ENCODE measurements around the gene TCEAL7.
A peak's percentile ranks its signal among the peaks of the same experiment; 100 is the strongest.
"Not testable (repeated sequence)": the region's sequence is repeated elsewhere in the genome, so short reads cannot be mapped to it uniquely, and the experiment has no call there.

TCEAL7 gene, protein sequence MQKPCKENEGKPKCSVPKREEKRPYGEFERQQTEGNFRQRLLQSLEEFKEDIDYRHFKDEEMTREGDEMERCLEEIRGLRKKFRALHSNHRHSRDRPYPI

DNA sequence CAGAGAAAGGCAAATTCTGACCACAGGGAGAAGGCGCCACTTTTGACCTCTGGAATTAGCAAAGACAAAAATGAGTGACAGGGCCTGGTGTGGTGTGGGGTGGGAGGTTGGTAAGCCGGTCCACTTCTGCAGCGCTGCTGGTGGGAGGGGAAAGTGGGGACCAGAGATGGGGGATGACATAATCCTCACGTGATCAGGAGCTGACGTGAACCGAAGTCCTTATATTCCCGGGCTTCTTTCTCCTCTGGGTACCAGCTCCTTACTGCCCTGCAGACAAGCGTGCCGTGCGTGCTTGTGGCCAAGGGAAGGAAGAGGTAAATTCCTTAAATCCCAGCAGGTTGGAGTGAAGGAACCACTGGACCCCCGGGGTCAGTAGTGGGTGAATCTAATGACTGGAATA is at the start of gene TCEAL7:
TSS of gene TCEAL7 (plus strand) at position 249 of the 400 bp plus-strand sequence. CDS start 1,165 bp downstream, outside the sequence.
- H3K36me3 Mint-ChIP-seq (ENCODE audit: insufficient read depth): no peaks in the 10 kb centered on the region
- no peaks in the 10 kb centered on the region for H3K9me3 Mint-ChIP-seq
- ATAC-seq (replicated peaks; ENCODE audit: extremely low read depth, poor library complexity, severe bottlenecking) (no peak), DNase-seq (ENCODE audit: low spot score in 2 of 2) (no peak)
- no peak within 1 kb of the TSS for H3K4me3 Mint-ChIP-seq
- H3K27me3 Mint-ChIP-seq: peaks cover 48% of the 10 kb centered on the region
- no peaks in the 10 kb centered on the region for H3K4me1 Mint-ChIP-seq
- no peak within 1 kb of the TSS for H3K27ac Mint-ChIP-seq (ENCODE audit: low read depth)

DNA sequence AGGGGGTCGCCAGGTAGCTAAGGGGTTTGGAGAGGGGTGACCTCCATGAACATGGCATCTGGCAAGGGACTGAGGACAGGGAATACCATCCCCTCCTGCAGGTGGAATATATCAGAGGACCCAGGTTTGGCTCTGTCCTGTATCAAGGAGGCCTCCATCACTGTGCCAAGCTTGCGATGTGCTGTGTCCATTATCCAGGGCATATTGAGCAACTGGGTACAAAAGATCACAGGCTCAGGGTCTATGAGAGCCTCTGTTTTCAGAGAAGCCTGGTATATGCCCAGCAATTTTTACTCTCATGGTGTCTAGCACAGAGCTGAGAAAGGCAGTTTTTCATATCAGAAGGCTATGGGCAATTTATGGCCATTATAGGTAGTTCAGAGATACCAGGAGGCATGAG is 36.9 kb upstream of the TCEAL7 start:
- Mint-ChIP-seq H3K27me3 (peaks cover 12% of the 10 kb centered on the region), H3K9me3 (no peaks in the 10 kb centered on the region), H3K4me1 (no peaks in the 10 kb centered on the region), H3K4me3 (no peak overlapping the region), H3K36me3 (ENCODE audit: insufficient read depth) (no peaks in the 10 kb centered on the region), H3K27ac (ENCODE audit: low read depth) (no peak overlapping the region)
- DNase-seq (ENCODE audit: low spot score in 2 of 2): no peak
- no peak for ATAC-seq (replicated peaks; ENCODE audit: extremely low read depth, poor library complexity, severe bottlenecking)

DNA sequence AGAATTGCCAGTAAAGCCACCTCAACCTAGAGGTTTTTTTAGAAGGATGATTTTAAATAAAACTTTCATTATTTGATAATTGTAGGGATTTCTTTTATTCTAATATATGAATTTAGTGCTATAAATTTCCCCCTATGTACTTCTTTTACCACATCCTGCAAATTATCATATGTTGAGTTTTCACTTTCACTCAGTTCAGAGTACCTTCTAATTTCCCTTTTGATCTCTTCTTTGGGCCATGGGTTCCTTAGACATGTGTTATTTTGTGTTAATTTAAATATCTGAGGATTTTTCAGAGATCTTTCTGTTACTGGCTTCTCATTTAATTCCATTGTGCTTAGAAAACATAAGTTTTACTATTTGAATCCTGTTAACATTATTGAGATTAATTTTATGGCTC is 25.3 kb upstream of the TCEAL7 start:
- no peak for ATAC-seq (replicated peaks; ENCODE audit: extremely low read depth, poor library complexity, severe bottlenecking)
- H3K36me3 Mint-ChIP-seq (ENCODE audit: insufficient read depth): peaks cover 1% of the 10 kb centered on the region
- no peak overlapping the region for H3K4me3 Mint-ChIP-seq
- DNase-seq (ENCODE audit: low spot score in 2 of 2): no peak
- H3K4me1 Mint-ChIP-seq: peaks cover 4% of the 10 kb centered on the region
- H3K27me3 Mint-ChIP-seq: no peaks in the 10 kb centered on the region
- H3K27ac Mint-ChIP-seq (ENCODE audit: low read depth): no peak overlapping the region
- H3K9me3 Mint-ChIP-seq: no peaks in the 10 kb centered on the region

DNA sequence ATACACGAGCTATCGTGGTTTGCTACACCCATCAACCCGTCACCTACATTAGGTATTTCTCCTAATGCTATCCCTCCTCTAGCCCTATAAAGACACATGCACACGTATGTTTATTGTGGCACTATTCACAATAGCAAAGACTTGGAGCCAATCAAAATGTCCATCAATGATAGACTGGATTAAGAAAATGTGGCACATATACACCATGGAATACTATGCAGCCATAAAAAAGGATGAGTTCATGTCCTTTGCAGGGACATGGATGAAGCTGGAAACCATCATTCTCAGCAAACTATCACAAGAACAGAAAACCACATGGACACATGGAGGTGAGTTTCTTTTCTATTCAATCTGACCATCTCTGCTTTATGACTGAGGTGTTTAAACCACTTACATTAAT is 24.4 kb upstream of the TCEAL7 start:
- not testable (repeated sequence) for H3K4me1 Mint-ChIP-seq; H3K4me3 Mint-ChIP-seq; H3K36me3 Mint-ChIP-seq (ENCODE audit: insufficient read depth); ATAC-seq (replicated peaks; ENCODE audit: extremely low read depth, poor library complexity, severe bottlenecking); H3K27me3 Mint-ChIP-seq; H3K9me3 Mint-ChIP-seq; DNase-seq (ENCODE audit: low spot score in 2 of 2); H3K27ac Mint-ChIP-seq (ENCODE audit: low read depth)

DNA sequence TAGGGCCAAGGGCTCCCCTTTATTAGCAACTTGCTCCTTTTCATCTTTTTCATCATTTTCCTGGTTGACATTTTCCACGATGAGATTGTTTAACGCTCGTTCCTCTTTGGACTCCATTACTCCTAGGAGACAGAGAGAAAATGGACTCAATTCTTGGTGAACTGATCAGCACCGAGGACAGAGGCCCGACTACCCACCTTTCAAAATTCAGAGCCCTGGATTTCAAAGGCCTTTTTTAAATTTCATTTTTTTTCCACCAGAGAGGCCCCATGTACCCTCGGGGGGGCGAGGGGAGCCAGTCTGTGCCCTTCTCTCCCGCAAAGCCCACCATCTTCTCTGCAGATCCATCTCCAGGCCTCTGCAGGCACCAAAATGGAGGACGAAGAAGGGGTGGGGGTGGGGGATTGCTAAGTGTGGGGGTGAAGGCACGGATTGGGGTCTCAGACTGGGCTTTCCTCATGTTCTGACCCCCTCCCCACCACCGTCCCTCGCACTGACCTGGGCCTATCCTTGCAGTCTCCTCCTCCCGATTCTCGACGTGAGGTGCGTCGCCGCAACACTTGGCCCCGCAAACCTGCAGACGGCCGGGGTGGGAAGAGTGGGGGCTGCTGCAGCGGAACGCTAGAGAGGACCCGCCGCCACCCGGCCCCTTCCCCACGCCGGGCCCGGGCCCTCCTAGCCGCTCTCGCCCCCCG is 20.0 kb upstream of the TCEAL7 start:
- ATAC-seq (replicated peaks; ENCODE audit: extremely low read depth, poor library complexity, severe bottlenecking): peak; percentile 8
- H3K9me3 Mint-ChIP-seq: no peaks in the 10 kb centered on the region
- H3K36me3 Mint-ChIP-seq (ENCODE audit: insufficient read depth): peaks cover 3% of the 10 kb centered on the region
- no peak overlapping the region for H3K27ac Mint-ChIP-seq (ENCODE audit: low read depth)
- peak overlapping the region; percentile 79 for H3K4me3 Mint-ChIP-seq
- no peaks in the 10 kb centered on the region for H3K27me3 Mint-ChIP-seq
- no peak for DNase-seq (ENCODE audit: low spot score in 2 of 2)
- H3K4me1 Mint-ChIP-seq: peaks cover 5% of the 10 kb centered on the region

DNA sequence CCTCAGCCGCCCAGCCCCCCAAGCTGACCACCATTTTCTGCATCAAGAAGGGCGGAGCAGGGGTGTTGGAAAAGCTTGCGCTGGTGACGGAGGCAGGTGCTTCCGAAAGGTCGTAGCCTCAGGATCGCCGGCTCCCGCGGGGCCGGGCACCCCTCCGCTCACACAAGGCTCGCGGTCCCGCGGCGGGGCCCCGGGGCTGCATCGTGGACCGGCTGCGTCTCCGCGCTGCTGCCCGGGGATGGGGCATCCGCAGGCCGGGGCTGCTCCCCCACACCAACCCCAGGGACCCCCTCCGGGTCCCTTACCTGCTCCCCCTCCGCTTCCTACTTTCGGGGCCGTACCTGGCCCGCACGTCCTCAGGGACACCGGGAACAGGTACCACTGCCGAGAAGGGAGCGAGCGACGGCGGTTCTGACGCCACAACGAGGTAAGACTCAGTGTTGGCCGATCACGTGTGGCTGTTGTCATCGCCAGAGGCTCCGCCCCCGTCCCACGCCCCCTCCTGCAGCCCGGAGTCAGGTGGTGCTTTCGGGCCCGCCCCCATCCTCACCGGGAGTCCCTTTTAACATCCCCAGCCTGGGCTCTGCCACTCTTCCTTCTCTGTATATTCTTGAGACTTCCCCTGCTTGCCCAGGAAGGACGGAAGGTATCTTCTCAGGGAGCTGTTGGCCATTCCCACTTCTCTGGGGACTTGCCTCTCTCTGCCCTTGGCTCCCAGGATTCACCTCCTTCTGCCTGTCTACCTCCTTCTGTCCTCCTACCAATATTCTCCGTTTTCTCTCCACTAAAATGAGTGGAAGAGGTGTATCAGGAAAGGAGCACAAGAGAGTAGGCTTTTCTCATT is 19.3 kb upstream of the TCEAL7 start, which contains the start of gene BEX2:
TSS of gene BEX2 (minus strand) at position 436 of the 844 bp plus-strand sequence. CDS start 1,014 bp downstream, outside the sequence.
- DNase-seq (ENCODE audit: low spot score in 2 of 2): peak; percentile 64 to 74

DNA sequence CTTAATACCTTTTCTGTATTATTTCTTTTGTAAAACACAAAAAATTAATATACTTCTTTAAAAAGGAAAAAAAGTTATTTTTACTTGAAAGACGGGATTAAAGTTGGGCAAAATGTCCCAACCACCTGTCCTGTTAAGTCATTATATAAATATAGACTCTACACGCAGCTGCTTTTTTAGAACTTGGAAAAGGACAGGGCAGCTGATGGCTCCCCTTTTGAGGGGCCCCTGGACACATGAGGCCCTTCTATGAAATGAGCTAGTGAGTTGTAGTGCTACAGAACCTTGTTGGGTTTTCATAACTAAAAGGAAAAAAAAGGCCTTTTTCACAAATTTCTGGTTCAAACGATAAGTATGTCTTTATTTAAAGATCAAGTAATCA is 18.6 kb upstream of the TCEAL7 start:
- Mint-ChIP-seq H3K27ac (ENCODE audit: low read depth) (peak overlapping the region; percentile 93), H3K4me1 (peaks cover 5% of the 10 kb centered on the region), H3K9me3 (no peaks in the 10 kb centered on the region), H3K27me3 (no peaks in the 10 kb centered on the region), H3K4me3 (peak overlapping the region; percentile 79), H3K36me3 (ENCODE audit: insufficient read depth) (peaks cover 1% of the 10 kb centered on the region)
- ATAC-seq (replicated peaks; ENCODE audit: extremely low read depth, poor library complexity, severe bottlenecking): no peak
- no peak for DNase-seq (ENCODE audit: low spot score in 2 of 2)

More for the DNA sequence above, 19.3 kb upstream of the TCEAL7 start, which contains the start of gene BEX2:
- Mint-ChIP-seq H3K27me3 (no peaks in the 10 kb centered on the region), H3K4me1 (peaks cover 5% of the 10 kb centered on the region), H3K27ac (ENCODE audit: low read depth) (peak within 1 kb of the TSS; percentile 93), H3K9me3 (no peaks in the 10 kb centered on the region), H3K36me3 (ENCODE audit: insufficient read depth) (peaks cover 1% of the 10 kb centered on the region), H3K4me3 (peak within 1 kb of the TSS; percentile 79)
- ATAC-seq (replicated peaks; ENCODE audit: extremely low read depth, poor library complexity, severe bottlenecking): peak; percentile 97

DNA sequence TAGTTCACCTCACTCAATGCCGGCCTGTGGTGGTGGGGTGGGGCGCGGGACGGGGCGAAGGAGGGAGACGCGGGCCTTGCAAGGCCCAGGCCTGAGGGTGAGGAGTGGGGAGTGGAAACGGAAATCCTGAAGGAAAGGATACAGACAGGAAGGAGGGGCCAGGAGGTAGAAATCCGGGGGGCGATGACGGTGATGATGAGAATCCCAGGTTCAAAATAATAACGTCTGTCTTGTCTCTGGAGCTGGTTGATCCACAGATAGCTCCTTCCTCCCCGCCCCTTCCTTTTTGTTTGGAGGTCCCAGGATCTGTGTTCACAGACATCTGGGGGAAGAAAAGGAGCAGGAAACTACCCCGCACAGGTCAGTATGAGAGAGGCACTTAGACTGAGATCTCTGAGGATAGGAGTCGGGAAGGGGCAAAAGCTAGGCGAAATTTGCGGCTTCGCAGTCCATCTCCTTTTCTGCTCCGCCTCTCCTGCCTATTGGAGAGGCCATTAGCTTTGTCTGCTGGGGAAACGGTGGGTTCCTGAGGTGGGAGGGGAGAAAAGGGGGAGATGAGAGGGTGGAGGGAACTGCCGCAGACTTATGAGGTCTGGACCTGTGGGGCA is 746 bp downstream of the TCEAL7 start:
- H3K4me3 Mint-ChIP-seq: no peak overlapping the region
- no peak for ATAC-seq (replicated peaks; ENCODE audit: extremely low read depth, poor library complexity, severe bottlenecking)
- no peaks in the 10 kb centered on the region for H3K9me3 Mint-ChIP-seq
- no peak overlapping the region for H3K27ac Mint-ChIP-seq (ENCODE audit: low read depth)
- H3K36me3 Mint-ChIP-seq (ENCODE audit: insufficient read depth): no peaks in the 10 kb centered on the region
- H3K27me3 Mint-ChIP-seq: peaks cover 44% of the 10 kb centered on the region
- no peak for DNase-seq (ENCODE audit: low spot score in 2 of 2)
- H3K4me1 Mint-ChIP-seq: no peaks in the 10 kb centered on the region

DNA sequence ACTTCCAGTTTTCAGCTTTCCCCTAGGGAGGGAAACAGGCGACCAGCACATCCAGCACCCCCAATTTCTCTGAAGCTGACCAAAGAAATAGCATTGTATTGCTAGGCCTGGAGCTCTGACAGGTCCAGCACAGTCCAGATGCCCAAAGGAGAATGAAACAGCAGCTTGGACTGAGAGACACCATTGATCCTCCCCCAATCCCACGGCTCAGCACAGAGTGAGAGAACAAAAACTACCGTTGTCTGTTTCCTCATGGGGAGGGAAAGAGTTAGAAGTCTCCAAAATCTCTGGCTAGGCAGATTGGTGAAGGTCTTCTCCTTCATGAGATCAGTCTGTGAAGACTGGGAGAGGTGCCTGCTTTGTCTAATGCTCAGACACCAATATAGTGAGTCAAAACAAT is 8.6 kb downstream of the TCEAL7 start:
- DNase-seq (ENCODE audit: low spot score in 2 of 2) (no peak), ATAC-seq (replicated peaks; ENCODE audit: extremely low read depth, poor library complexity, severe bottlenecking) (no peak)
- Mint-ChIP-seq H3K4me3 (no peak overlapping the region), H3K4me1 (no peaks in the 10 kb centered on the region), H3K9me3 (no peaks in the 10 kb centered on the region), H3K36me3 (ENCODE audit: insufficient read depth) (no peaks in the 10 kb centered on the region), H3K27ac (ENCODE audit: low read depth) (no peak overlapping the region), H3K27me3 (no peaks in the 10 kb centered on the region)

DNA sequence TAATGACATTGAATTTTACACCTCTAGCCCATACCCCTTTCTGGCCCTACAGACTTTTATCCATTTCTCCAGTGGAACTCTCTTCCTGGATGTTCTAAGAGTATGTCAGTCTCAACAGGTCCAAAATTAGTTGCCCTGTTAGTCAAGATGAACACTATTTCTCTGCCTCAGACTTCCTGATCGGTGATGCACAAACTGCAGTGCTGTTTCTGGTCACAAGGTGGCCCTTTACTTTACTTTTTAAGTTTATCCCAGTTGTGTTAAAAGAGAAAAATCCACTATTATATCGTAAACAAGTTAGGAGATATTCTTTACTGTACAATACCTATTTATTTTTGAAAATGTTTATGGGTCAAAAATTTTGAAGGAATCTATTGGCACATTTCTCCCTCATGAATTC is 13.1 kb downstream of the TCEAL7 start:
- H3K36me3 Mint-ChIP-seq (ENCODE audit: insufficient read depth): no peaks in the 10 kb centered on the region
- no peak overlapping the region for H3K4me3 Mint-ChIP-seq
- no peaks in the 10 kb centered on the region for H3K9me3 Mint-ChIP-seq
- no peak for ATAC-seq (replicated peaks; ENCODE audit: extremely low read depth, poor library complexity, severe bottlenecking)
- H3K4me1 Mint-ChIP-seq: no peaks in the 10 kb centered on the region
- peaks cover 4% of the 10 kb centered on the region for H3K27me3 Mint-ChIP-seq
- H3K27ac Mint-ChIP-seq (ENCODE audit: low read depth): no peak overlapping the region
- DNase-seq (ENCODE audit: low spot score in 2 of 2): no peak

DNA sequence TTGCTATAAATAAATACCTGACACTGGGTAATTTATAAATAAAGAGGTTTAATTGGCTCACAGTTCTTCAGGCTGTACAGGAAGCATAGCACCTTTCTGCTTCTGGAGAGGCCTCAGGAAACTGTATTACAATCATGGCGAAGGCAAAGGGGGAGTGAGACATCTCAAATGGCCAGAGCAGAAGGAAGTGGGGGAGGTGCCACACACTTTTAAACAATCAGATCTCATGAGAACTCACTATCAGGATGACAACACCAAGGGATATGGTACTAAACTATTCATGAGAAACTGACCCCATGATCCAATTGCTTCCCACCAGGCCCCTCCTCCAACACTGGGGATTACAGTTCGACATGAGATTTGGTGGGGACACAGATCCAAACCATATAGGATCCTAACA is 14.6 kb downstream of the TCEAL7 start:
- no peak for ATAC-seq (replicated peaks; ENCODE audit: extremely low read depth, poor library complexity, severe bottlenecking)
- Mint-ChIP-seq H3K36me3 (ENCODE audit: insufficient read depth) (no peaks in the 10 kb centered on the region), H3K4me3 (no peak overlapping the region), H3K9me3 (no peaks in the 10 kb centered on the region), H3K27me3 (peaks cover 12% of the 10 kb centered on the region), H3K4me1 (no peaks in the 10 kb centered on the region), H3K27ac (ENCODE audit: low read depth) (no peak overlapping the region)
- no peak for DNase-seq (ENCODE audit: low spot score in 2 of 2)

DNA sequence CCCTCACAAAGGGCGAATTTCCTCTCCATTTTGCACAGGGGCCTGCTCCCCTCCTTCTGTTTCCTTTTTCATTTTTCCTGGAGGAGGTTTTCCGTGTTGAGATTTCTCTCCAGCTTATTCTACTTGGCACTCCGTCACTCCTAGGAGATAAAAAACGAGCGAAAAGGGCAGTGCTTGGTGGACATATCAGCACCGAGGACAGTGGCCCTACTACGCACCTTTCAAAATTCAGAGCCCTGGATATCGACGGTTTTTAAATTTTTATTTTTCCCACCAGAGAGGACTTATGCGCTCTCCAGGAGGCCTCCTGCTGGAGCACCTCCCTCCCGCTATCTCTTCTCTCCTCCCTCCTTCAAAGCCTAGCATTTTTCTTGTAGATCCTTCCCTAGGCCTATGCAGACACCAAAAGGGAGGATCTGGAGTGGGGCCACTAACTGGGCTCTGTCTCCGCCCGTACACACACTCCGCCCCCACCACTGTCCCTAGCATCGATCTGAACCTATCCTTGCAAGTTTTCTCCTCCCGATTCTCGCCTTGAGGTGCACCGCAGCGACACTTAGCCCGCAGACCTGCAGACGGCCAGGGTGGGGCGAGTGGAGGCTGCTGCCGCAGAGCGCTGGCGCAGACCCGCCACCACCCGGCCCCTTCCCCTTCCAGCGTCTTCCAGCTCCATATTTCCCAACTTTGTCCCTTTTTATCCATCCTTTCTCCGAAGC is 17.8 kb downstream of the TCEAL7 start:
- Mint-ChIP-seq H3K27ac (ENCODE audit: low read depth) (no peak overlapping the region), H3K9me3 (no peaks in the 10 kb centered on the region), H3K4me3 (no peak overlapping the region), H3K36me3 (ENCODE audit: insufficient read depth) (no peaks in the 10 kb centered on the region), H3K27me3 (peaks cover 12% of the 10 kb centered on the region), H3K4me1 (no peaks in the 10 kb centered on the region)
- ATAC-seq (replicated peaks; ENCODE audit: extremely low read depth, poor library complexity, severe bottlenecking) (no peak), DNase-seq (ENCODE audit: low spot score in 2 of 2) (no peak)
